ACC112 (cell line): Measurements from ENCODE around the gene OR6N2.

Experiments used
- H2AFZ ChIP-seq: fragments of 200-600 bp; sonication (generic); one replicate; pipeline ENCODE4 v1.6.0; 2017; ENCODE audit warnings: antibody characterized with exemption, low read length; ENCODE audit not compliant: unreplicated experiment
- H3K27ac ChIP-seq: fragments of 200-600 bp; sonication (generic); 2 replicates; pipeline ENCODE4 v1.5.1; 2014; ENCODE audit warnings: low read depth, mild to moderate bottlenecking, antibody characterized with exemption, low read length, moderate library complexity
- H3K27me3 ChIP-seq: fragments of 200-600 bp; sonication (generic); 2 replicates; pipeline ENCODE4 v1.6.1; 2014; ENCODE audit warnings: mild to moderate bottlenecking, antibody characterized with exemption, low read length, moderate library complexity, mixed read lengths; ENCODE audit not compliant: insufficient read depth
- H3K36me3 ChIP-seq: fragments of 200-600 bp; sonication (generic); 2 replicates; pipeline ENCODE4 v1.6.1; 2016; ENCODE audit warnings: mild to moderate bottlenecking, antibody characterized with exemption, low read length, moderate library complexity, mixed read lengths; ENCODE audit not compliant: insufficient read depth
- H3K4me1 ChIP-seq: fragments of 200-600 bp; sonication (generic); one replicate; pipeline ENCODE4 v1.6.1; 2016; ENCODE audit warnings: low read length, mixed read lengths; ENCODE audit not compliant: insufficient read depth, unreplicated experiment, control insufficient read depth
- H3K4me3 ChIP-seq: fragments of 200-600 bp; sonication (generic); 2 replicates; pipeline ENCODE4 v1.5.1; 2014; ENCODE audit warnings: mild to moderate bottlenecking, low read depth, low read length
- H3K79me2 ChIP-seq: fragments of 200-600 bp; sonication (generic); one replicate; pipeline ENCODE4 v1.6.0; 2016; ENCODE audit warnings: low read length; ENCODE audit not compliant: control insufficient read depth, unreplicated experiment, insufficient read depth

OR6N2 gene

GRCh38 chr1:158752155-158752712 lies 28.8 kb downstream of the OR6N2 start:
- no peak overlapping the region for H3K4me3 ChIP-seq
- no peaks in the 10 kb centered on the region for H3K79me2 ChIP-seq
- no peaks in the 10 kb centered on the region for H3K36me3 ChIP-seq
- no peak overlapping the region for H2AFZ ChIP-seq
- H3K27me3 ChIP-seq, result no peaks in the 10 kb centered on the region
- H3K4me1 ChIP-seq, result no peaks in the 10 kb centered on the region
- no peak overlapping the region for H3K27ac ChIP-seq

- no peak overlapping the region for H2AFZ ChIP-seq
- no peaks in the 10 kb centered on the region for H3K4me1 ChIP-seq
- H3K36me3 ChIP-seq, result no peaks in the 10 kb centered on the region
- H3K27ac ChIP-seq, result no peak overlapping the region
- H3K27me3 ChIP-seq, result no peaks in the 10 kb centered on the region
- no peak overlapping the region for H3K4me3 ChIP-seq
- no peaks in the 10 kb centered on the region for H3K79me2 ChIP-seq
Observed at GRCh38 chr1:158735848-158736247, 45.2 kb downstream of the OR6N2 start.

GRCh38 chr1:158732524-158732923 lies 48.5 kb downstream of the OR6N2 start:
- no peaks in the 10 kb centered on the region for H3K4me1 ChIP-seq
- no peak overlapping the region for H2AFZ ChIP-seq
- H3K27me3 ChIP-seq, result no peaks in the 10 kb centered on the region

GRCh38 chr1:158731707-158732106 lies 49.3 kb downstream of the OR6N2 start:
- Histone ChIP-seq H3K4me3 (no peak overlapping the region), H3K27ac (no peak overlapping the region), H3K36me3 (no peaks in the 10 kb centered on the region), H3K27me3 (no peaks in the 10 kb centered on the region), H3K4me1 (no peaks in the 10 kb centered on the region), H3K79me2 (no peaks in the 10 kb centered on the region), H2AFZ (no peak overlapping the region)

More at GRCh38 chr1:158732524-158732923, 48.5 kb downstream of the OR6N2 start:
- H3K27ac ChIP-seq, result no peak overlapping the region
- no peaks in the 10 kb centered on the region for H3K36me3 ChIP-seq
- no peak overlapping the region for H3K4me3 ChIP-seq
- H3K79me2 ChIP-seq, result no peaks in the 10 kb centered on the region

- H3K4me3 ChIP-seq, result no peak overlapping the region
- no peaks in the 10 kb centered on the region for H3K36me3 ChIP-seq
- no peaks in the 10 kb centered on the region for H3K79me2 ChIP-seq
- no peaks in the 10 kb centered on the region for H3K27me3 ChIP-seq
- no peak overlapping the region for H3K27ac ChIP-seq
- no peaks in the 10 kb centered on the region for H3K4me1 ChIP-seq
- no peak overlapping the region for H2AFZ ChIP-seq
Observed at GRCh38 chr1:158730453-158730852, 50.6 kb downstream of the OR6N2 start.

GRCh38 chr1:158728510-158729225 lies 52.3 kb downstream of the OR6N2 start:
- H3K4me1 ChIP-seq, result no peaks in the 10 kb centered on the region
- H3K4me3 ChIP-seq, result no peak overlapping the region
- H3K27me3 ChIP-seq, result no peaks in the 10 kb centered on the region
- no peak overlapping the region for H2AFZ ChIP-seq
- no peak overlapping the region for H3K27ac ChIP-seq
- H3K36me3 ChIP-seq, result no peaks in the 10 kb centered on the region
- no peaks in the 10 kb centered on the region for H3K79me2 ChIP-seq

GRCh38 chr1:158724442-158724841 lies 56.6 kb downstream of the OR6N2 start:
- no peaks in the 10 kb centered on the region for H3K79me2 ChIP-seq
- H3K4me3 ChIP-seq, result no peak overlapping the region
- no peaks in the 10 kb centered on the region for H3K36me3 ChIP-seq
- no peak overlapping the region for H3K27ac ChIP-seq
- no peaks in the 10 kb centered on the region for H3K4me1 ChIP-seq
- H3K27me3 ChIP-seq, result no peaks in the 10 kb centered on the region
- H2AFZ ChIP-seq, result no peak overlapping the region
